ENCODE measurements around the gene AMMECR1. TPM values are rescaled to one million over a fixed set of nuclear protein-coding genes. Genes with fewer than 3 reads are reported as not detected.

Gene AMMECR1
- total and polyA plus RNA-seq, 2 of the 13 experiments (the other 11 are each of a cell fraction or from before 2014, with no cell fraction given) = 3.1 to 7.5 TPM

DNA sequence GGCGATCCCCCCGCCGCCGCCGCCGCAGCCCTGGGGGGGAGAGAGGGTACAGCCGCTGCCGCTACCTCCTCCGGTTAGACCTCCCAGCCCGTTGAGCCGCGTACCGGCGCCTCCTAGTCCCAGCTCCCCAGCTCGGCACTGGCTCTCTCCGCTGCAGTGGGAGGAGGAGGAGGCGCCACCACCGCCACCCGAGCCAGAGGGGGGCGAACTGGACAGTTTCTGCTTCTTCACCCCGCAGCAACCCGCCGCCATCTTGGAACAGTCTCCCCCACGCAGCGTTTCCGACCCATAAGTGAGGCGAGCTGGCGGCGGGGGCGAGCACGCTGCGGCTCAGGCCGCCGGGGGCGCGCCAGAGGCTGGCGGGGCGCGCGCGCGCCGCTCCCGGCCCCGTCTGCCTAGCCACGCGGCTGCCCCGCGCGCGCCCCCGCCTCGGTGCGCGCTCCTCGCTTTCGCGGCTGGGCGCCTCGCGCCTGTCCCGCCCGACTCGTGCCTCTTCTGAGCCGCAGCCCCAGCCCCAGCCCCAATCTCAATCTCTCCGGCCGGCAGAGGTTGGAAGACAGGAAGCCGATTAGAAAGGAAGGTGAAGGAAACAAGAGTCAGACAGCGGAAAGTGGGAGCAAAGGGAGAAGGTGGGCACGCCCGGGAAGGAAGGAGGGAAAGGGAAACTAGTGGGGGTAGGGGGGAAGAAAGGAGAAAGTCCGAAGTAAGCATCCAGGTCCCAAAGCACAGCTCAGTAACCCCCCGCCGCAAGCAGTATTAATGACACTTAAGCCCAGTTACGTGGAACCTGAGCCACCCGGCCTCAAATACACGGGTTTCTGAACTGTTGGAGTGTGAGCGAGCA is at the start of gene AMMECR1 (continued):
- TF ChIP-seq, protein P1, sequence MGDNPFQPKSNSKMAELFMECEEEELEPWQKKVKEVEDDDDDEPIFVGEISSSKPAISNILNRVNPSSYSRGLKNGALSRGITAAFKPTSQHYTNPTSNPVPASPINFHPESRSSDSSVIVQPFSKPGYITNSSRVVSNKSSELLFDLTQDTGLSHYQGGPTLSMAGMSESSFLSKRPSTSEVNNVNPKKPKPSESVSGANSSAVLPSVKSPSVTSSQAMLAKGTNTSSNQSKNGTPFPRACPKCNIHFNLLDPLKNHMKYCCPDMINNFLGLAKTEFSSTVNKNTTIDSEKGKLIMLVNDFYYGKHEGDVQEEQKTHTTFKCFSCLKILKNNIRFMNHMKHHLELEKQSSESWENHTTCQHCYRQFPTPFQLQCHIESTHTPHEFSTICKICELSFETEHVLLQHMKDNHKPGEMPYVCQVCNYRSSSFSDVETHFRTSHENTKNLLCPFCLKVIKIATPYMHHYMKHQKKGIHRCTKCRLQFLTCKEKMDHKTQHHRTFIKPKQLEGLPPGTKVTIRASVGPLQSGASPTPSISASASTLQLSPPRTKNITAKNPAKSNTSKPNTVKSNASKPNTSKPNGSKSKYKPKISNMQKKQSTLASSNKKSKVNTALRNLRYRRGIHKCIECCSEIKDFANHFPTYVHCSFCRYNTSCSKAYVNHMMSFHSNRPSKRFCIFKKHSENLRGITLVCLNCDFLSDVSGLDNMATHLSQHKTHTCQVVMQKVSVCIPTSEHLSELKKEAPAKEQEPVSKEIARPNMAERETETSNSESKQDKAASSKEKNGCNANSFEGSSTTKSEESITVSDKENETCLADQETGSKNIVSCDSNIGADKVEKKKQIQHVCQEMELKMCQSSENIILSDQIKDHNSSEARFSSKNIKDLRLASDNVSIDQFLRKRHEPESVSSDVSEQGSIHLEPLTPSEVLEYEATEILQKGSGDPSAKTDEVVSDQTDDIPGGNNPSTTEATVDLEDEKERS (CRISPR knock-in tag; IDR thresholded peaks at IDR 0.05) = no peak
- TF ChIP-seq FOXP1 (IDR thresholded peaks at IDR 0.05) (no peak), FOXP1 (CRISPR knock-in tag; IDR thresholded peaks at IDR 0.05) (no peak), THYN1 (CRISPR knock-in tag; IDR thresholded peaks at IDR 0.05; ENCODE audit: borderline replicate concordance, low read depth) (no peak), ZNF607 (CRISPR knock-in tag; IDR thresholded peaks at IDR 0.05; ENCODE audit: borderline replicate concordance) (no peak), POLR2G (IDR thresholded peaks at IDR 0.05; ENCODE audit: low read depth, low read length) (peak; percentile 68), RFXAP (CRISPR knock-in tag; IDR thresholded peaks at IDR 0.05; ENCODE audit: borderline replicate concordance) (no peak), ZNF589 (CRISPR knock-in tag; conservative IDR thresholded peaks at IDR 0.05) (no peak), PPARG (CRISPR knock-in tag; conservative IDR thresholded peaks at IDR 0.05) (no peak), ZC3H13 (CRISPR knock-in tag; IDR thresholded peaks at IDR 0.05) (no peak), MTF2 (CRISPR knock-in tag; IDR thresholded peaks at IDR 0.05; ENCODE audit: borderline replicate concordance) (no peak), ZNF841 (CRISPR knock-in tag; IDR thresholded peaks at IDR 0.05; ENCODE audit: borderline replicate concordance) (no peak), CREB1 (IDR thresholded peaks at IDR 0.05) (no peak), CREB1 (CRISPR knock-in tag; IDR thresholded peaks at IDR 0.05) (no peak), YEATS2 (CRISPR knock-in tag; IDR thresholded peaks at IDR 0.05; ENCODE audit: borderline replicate concordance) (no peak), MED1 (CRISPR knock-in tag; IDR thresholded peaks at IDR 0.05) (no peak), ZNF274 (CRISPR knock-in tag; IDR thresholded peaks at IDR 0.05) (no peak), ZNF326 (CRISPR knock-in tag; IDR thresholded peaks at IDR 0.05; ENCODE audit: borderline replicate concordance) (no peak)
- TF ChIP-seq, protein P2, sequence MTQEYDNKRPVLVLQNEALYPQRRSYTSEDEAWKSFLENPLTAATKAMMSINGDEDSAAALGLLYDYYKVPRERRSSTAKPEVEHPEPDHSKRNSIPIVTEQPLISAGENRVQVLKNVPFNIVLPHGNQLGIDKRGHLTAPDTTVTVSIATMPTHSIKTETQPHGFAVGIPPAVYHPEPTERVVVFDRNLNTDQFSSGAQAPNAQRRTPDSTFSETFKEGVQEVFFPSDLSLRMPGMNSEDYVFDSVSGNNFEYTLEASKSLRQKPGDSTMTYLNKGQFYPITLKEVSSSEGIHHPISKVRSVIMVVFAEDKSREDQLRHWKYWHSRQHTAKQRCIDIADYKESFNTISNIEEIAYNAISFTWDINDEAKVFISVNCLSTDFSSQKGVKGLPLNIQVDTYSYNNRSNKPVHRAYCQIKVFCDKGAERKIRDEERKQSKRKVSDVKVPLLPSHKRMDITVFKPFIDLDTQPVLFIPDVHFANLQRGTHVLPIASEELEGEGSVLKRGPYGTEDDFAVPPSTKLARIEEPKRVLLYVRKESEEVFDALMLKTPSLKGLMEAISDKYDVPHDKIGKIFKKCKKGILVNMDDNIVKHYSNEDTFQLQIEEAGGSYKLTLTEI (CRISPR knock-in tag; conservative IDR thresholded peaks at IDR 0.05) = no peak
- TF ChIP-seq, protein P3, sequence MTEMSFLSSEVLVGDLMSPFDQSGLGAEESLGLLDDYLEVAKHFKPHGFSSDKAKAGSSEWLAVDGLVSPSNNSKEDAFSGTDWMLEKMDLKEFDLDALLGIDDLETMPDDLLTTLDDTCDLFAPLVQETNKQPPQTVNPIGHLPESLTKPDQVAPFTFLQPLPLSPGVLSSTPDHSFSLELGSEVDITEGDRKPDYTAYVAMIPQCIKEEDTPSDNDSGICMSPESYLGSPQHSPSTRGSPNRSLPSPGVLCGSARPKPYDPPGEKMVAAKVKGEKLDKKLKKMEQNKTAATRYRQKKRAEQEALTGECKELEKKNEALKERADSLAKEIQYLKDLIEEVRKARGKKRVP (CRISPR knock-in tag; IDR thresholded peaks at IDR 0.05) = no peak
- TF ChIP-seq, protein P4, sequence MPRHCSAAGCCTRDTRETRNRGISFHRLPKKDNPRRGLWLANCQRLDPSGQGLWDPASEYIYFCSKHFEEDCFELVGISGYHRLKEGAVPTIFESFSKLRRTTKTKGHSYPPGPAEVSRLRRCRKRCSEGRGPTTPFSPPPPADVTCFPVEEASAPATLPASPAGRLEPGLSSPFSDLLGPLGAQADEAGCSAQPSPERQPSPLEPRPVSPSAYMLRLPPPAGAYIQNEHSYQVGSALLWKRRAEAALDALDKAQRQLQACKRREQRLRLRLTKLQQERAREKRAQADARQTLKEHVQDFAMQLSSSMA (CRISPR knock-in tag; IDR thresholded peaks at IDR 0.05) = no peak
- TF ChIP-seq, protein P5, sequence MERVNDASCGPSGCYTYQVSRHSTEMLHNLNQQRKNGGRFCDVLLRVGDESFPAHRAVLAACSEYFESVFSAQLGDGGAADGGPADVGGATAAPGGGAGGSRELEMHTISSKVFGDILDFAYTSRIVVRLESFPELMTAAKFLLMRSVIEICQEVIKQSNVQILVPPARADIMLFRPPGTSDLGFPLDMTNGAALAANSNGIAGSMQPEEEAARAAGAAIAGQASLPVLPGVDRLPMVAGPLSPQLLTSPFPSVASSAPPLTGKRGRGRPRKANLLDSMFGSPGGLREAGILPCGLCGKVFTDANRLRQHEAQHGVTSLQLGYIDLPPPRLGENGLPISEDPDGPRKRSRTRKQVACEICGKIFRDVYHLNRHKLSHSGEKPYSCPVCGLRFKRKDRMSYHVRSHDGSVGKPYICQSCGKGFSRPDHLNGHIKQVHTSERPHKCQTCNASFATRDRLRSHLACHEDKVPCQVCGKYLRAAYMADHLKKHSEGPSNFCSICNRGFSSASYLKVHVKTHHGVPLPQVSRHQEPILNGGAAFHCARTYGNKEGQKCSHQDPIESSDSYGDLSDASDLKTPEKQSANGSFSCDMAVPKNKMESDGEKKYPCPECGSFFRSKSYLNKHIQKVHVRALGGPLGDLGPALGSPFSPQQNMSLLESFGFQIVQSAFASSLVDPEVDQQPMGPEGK (CRISPR knock-in tag; IDR thresholded peaks at IDR 0.05) = 0 out of 2 replicates have a peak, but pooled peaks have one; percentile 7

All from HepG2 (cell line).